ENCODE data around the gene RIN3.
"Not testable (repeated sequence)": the region's sequence is repeated elsewhere in the genome, so short reads cannot be mapped to it uniquely, and the experiment has no call there.

RIN3 gene

DNA sequence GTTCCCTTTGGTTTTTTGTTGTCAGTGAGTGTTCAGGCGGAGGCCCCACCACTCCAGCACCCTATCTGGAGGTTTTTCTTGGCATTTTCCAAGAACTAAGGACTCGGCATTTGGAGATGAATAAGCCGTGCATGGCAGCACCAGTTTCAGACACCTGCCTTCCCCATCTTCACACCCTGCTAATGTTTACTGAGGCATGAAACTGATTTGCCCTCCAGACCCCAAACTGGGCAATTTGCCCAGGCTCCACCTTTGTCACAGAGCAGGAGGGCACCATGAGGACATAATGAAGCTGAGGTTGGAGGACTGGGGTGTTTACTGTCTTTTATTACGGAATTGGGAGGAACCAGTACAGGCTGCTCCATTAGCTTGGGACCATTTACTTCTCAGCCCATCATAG, 121.5 kb downstream of the RIN3 start:
- TF ChIP-seq CTBP1 (IDR thresholded peaks at IDR 0.05; ENCODE audit: borderline replicate concordance) (no peak), ELF4 (IDR thresholded peaks at IDR 0.05) (no peak), SUZ12 (IDR thresholded peaks at IDR 0.05) (no peak), ZNF384 (IDR thresholded peaks at IDR 0.05) (no peak), LEF1 (IDR thresholded peaks at IDR 0.05; ENCODE audit: borderline replicate concordance) (no peak), ARNT (IDR thresholded peaks at IDR 0.05) (no peak), TARDBP (IDR thresholded peaks at IDR 0.05) (no peak), NFRKB (IDR thresholded peaks at IDR 0.05) (no peak), SP1 (IDR thresholded peaks at IDR 0.05) (no peak), FOXM1 (IDR thresholded peaks at IDR 0.05; ENCODE audit: borderline replicate concordance) (no peak), HDGF (IDR thresholded peaks at IDR 0.05; ENCODE audit: borderline replicate concordance) (no peak), L3MBTL2 (conservative IDR thresholded peaks at IDR 0.05) (no peak), FOXA1 (IDR thresholded peaks at IDR 0.05) (no peak), BHLHE40 (IDR thresholded peaks at IDR 0.05; ENCODE audit: borderline replicate concordance) (no peak), FOXK2 (IDR thresholded peaks at IDR 0.05) (no peak)
- TF ChIP-seq, protein P1, sequence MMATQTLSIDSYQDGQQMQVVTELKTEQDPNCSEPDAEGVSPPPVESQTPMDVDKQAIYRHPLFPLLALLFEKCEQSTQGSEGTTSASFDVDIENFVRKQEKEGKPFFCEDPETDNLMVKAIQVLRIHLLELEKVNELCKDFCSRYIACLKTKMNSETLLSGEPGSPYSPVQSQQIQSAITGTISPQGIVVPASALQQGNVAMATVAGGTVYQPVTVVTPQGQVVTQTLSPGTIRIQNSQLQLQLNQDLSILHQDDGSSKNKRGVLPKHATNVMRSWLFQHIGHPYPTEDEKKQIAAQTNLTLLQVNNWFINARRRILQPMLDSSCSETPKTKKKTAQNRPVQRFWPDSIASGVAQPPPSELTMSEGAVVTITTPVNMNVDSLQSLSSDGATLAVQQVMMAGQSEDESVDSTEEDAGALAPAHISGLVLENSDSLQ (IDR thresholded peaks at IDR 0.05) = no peak
- POLR2A ChIA-PET = no interaction called here
- CTCF ChIA-PET = no interaction called here
- no peak for DNase-seq (ENCODE audit: extremely low spot score)

DNA sequence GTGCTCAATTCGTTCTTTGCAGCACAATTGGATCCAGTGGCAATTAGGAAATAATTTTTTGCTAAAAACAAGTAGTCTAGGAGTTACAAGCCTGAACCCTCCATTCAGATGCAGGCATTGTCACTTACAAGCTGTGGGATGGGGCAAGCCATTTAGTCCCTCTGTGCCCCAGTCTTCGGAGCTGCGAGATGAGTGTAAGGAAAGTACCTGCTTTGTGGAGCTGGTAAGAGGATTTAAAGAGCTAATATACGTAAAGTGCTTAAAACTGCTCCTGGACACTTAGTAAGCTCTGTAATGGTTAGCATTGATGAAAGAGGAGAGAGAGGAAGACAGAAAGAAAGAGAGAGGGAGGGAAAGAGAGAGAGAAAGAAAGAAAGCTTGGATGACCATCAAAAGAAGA, 122.3 kb downstream of the RIN3 start:
- POLR2A ChIA-PET = no interaction called here
- CTCF ChIA-PET = no interaction called here
- TF ChIP-seq HDGF (IDR thresholded peaks at IDR 0.05; ENCODE audit: borderline replicate concordance) (no peak), BHLHE40 (IDR thresholded peaks at IDR 0.05; ENCODE audit: borderline replicate concordance) (no peak), ELF4 (IDR thresholded peaks at IDR 0.05) (no peak), ARNT (IDR thresholded peaks at IDR 0.05) (no peak), TARDBP (IDR thresholded peaks at IDR 0.05) (no peak), FOXM1 (IDR thresholded peaks at IDR 0.05; ENCODE audit: borderline replicate concordance) (no peak), SUZ12 (IDR thresholded peaks at IDR 0.05) (no peak), CTBP1 (IDR thresholded peaks at IDR 0.05; ENCODE audit: borderline replicate concordance) (no peak), NFRKB (IDR thresholded peaks at IDR 0.05) (no peak), ZNF384 (IDR thresholded peaks at IDR 0.05) (no peak), SP1 (IDR thresholded peaks at IDR 0.05) (no peak), FOXA1 (IDR thresholded peaks at IDR 0.05) (no peak), FOXK2 (IDR thresholded peaks at IDR 0.05) (no peak), L3MBTL2 (conservative IDR thresholded peaks at IDR 0.05) (no peak)
- TF ChIP-seq, protein P1 (IDR thresholded peaks at IDR 0.05) = no peak
- no peak for DNase-seq (ENCODE audit: extremely low spot score)

DNA sequence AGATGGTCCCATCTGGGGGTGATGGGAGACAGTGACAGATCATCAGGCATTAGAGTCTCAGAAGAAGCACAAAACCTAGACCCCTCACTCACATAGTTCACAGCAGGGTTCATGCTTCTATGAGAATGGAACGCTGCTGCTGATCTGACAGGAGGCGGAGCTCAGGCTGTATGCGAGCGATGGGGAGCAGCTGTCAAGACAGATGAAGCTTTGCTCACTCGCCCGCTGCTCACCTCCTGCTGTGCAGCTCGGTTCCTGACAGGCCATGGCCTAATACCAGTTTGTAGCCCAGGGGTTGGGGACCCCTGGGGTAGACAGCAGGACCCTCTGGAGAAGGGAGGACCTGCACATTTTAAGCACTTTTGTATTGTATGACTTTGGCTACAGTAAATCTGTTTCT, 123.6 kb downstream of the RIN3 start:
- DNase-seq (ENCODE audit: extremely low spot score) = no peak
- TF ChIP-seq FOXA1 (IDR thresholded peaks at IDR 0.05) = no peak
- TF ChIP-seq L3MBTL2 (conservative IDR thresholded peaks at IDR 0.05) = no peak
- TF ChIP-seq, protein P1 (IDR thresholded peaks at IDR 0.05) = no peak
- no peak for TF ChIP-seq HDGF (IDR thresholded peaks at IDR 0.05; ENCODE audit: borderline replicate concordance)
- no peak for TF ChIP-seq ELF4 (IDR thresholded peaks at IDR 0.05)
- no peak for TF ChIP-seq SP1 (IDR thresholded peaks at IDR 0.05)
- TF ChIP-seq CTBP1 (IDR thresholded peaks at IDR 0.05; ENCODE audit: borderline replicate concordance) = no peak
- TF ChIP-seq LEF1 (IDR thresholded peaks at IDR 0.05; ENCODE audit: borderline replicate concordance) = no peak
- TF ChIP-seq FOXK2 (IDR thresholded peaks at IDR 0.05) = no peak
- TF ChIP-seq TARDBP (IDR thresholded peaks at IDR 0.05) = no peak
- no peak for TF ChIP-seq FOXM1 (IDR thresholded peaks at IDR 0.05; ENCODE audit: borderline replicate concordance)
- no peak for TF ChIP-seq SUZ12 (IDR thresholded peaks at IDR 0.05)
- no peak for TF ChIP-seq ARNT (IDR thresholded peaks at IDR 0.05)
- TF ChIP-seq BHLHE40 (IDR thresholded peaks at IDR 0.05; ENCODE audit: borderline replicate concordance) = no peak
- TF ChIP-seq ZNF384 (IDR thresholded peaks at IDR 0.05) = no peak
- no peak for TF ChIP-seq NFRKB (IDR thresholded peaks at IDR 0.05)
- CTCF ChIA-PET = no interaction called here
- POLR2A ChIA-PET = no interaction called here

GRCh38 chr14:92637864-92638263, 124.3 kb downstream of the RIN3 start:
- TF ChIP-seq ARNT (IDR thresholded peaks at IDR 0.05) (no peak), CTBP1 (IDR thresholded peaks at IDR 0.05; ENCODE audit: borderline replicate concordance) (no peak), LEF1 (IDR thresholded peaks at IDR 0.05; ENCODE audit: borderline replicate concordance) (no peak), FOXM1 (IDR thresholded peaks at IDR 0.05; ENCODE audit: borderline replicate concordance) (no peak)
- ChIA-PET CTCF (no interaction called here), POLR2A (no interaction called here)
- DNase-seq (ENCODE audit: extremely low spot score) = no peak

GRCh38 chr14:92638266-92638665, 124.7 kb downstream of the RIN3 start:
- no peak for DNase-seq (ENCODE audit: extremely low spot score)
- POLR2A ChIA-PET = no interaction called here
- TF ChIP-seq SP1 (IDR thresholded peaks at IDR 0.05) = no peak
- TF ChIP-seq TARDBP (IDR thresholded peaks at IDR 0.05) = no peak
- no peak for TF ChIP-seq CTBP1 (IDR thresholded peaks at IDR 0.05; ENCODE audit: borderline replicate concordance)
- no peak for TF ChIP-seq LEF1 (IDR thresholded peaks at IDR 0.05; ENCODE audit: borderline replicate concordance)
- no peak for TF ChIP-seq NFRKB (IDR thresholded peaks at IDR 0.05)
- CTCF ChIA-PET = no interaction called here

DNA sequence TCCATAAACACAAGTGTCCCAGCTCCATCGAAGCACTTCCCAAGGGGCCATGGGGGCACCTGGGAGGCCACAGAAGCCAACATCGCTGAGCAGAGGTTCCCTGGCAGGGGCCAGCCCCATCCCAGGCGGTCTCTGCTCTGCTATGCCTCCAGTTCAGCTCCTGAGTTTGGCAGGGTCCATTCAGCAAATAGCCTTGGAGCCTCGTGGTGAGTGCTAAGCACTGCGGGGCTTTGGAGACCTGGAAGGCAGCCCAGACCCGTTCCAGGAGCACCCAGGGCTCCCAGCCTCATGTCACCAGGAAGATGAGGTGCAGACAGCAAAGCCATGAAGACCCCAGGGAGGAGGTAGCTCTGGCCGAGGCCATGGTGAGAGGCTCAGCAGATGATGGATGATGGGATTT, 125.3 kb downstream of the RIN3 start:
- TF ChIP-seq, protein P1 (IDR thresholded peaks at IDR 0.05) = no peak
- TF ChIP-seq L3MBTL2 (conservative IDR thresholded peaks at IDR 0.05) (no peak), ARNT (IDR thresholded peaks at IDR 0.05) (no peak), ZNF384 (IDR thresholded peaks at IDR 0.05) (no peak), SP1 (IDR thresholded peaks at IDR 0.05) (no peak), FOXM1 (IDR thresholded peaks at IDR 0.05; ENCODE audit: borderline replicate concordance) (no peak)
- POLR2A ChIA-PET = no interaction called here
- no peak for DNase-seq (ENCODE audit: extremely low spot score)
- CTCF ChIA-PET = no interaction called here

- DNase-seq (ENCODE audit: extremely low spot score); POLR2A ChIA-PET; CTCF ChIA-PET: not testable (repeated sequence)
These were observed 126.0 kb downstream of the RIN3 start for GRCh38 chr14:92639472-92640117.
